ENCODE data around the gene UGT1A3. TPM values are rescaled to one million over a fixed set of nuclear protein-coding genes. Genes with fewer than 3 reads are reported as not detected.

UGT1A3 gene
- total and polyA plus RNA-seq, 4 donors: 7.0 to 61.6 (median 18.2) TPM; not detected in 1

DNA sequence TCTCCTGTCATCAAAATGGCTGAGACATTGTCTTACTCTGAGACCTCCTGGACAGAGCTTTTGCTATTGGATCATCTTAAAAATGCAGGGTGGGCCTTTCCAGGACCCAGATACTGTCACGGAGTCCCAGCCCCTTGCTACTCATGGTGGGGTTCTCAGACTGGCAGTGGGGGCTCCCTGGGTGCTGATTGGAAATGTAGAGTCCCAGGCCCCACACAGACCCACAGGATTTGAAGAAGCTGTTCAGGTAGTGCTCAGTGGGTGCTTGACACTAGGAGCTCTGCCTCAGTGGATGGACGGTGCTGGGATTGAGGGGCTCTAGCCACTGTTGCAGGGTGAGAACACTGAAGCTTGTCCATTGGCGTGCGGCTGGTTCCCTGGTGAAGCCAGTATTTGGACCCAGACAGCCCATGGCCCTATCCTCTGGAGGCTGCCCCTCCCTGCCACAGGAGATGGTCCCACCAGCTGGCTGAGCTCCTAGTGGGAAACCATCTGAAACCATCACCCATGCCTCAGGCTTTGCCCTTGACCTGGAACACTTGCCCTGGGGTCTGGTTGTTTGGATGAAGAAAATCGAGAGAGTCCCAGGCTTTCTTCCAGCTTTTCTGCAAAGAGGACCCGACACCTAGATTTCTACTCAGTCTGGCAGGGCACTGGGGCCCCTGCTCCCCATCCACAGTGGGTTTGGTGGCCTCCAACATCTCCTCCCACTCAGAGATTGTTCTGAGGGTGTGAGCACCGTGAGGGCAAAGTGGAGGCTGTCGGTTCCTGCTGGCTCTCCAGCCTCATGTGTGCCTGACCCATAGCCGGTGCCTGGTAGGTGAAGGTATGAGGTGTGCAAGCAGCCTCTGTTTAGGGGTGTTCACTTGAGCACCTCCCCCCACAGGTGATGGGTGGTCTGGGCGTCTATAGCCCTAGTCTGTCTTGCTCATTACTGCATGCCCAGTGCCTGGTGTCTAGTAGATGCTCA lies 79.4 kb downstream of the UGT1A3 start:
- 82% methylated on average over 10 of the region's 10 CpGs for WGBS
- no peak overlapping the region for H3K4me3 ChIP-seq (ENCODE audit: low read depth in 1 of 3, low read length in 3 of 3)

DNA sequence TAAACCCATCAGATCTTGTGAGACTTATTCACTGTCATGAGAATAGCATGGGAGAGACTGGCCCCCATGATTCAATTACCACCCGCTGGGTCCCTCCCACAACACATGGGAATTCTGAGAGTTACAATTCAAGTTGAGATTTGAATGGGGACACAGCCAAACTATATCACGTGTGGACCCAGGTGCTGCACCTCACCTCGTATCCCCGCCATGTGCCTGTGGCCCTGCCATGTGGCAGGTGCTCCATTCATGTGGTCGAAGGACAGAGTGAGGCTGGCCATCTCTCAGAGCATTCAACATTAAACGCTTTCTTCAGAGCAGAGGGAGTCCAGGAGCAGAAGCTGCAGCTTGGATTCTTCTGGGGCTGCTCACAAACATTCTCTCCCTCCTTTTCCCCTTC lies 81.5 kb downstream of the UGT1A3 start:
- Histone ChIP-seq H3K4me1 (ENCODE audit: control insufficient read depth in 4 of 4, insufficient read depth in 4 of 4, low read length in 3 of 4) (no peaks in the 10 kb centered on the region), H3K4me3 (ENCODE audit: low read depth in 1 of 3, low read length in 3 of 3) (no peak overlapping the region), H3K36me3 (ENCODE audit: control insufficient read depth in 4 of 4, insufficient read depth in 3 of 4, low read depth in 1 of 4, low read length in 3 of 4) (no peaks in the 10 kb centered on the region), H3K27me3 (ENCODE audit: control insufficient read depth in 4 of 4, insufficient read depth in 4 of 4, low read length in 3 of 4) (no peaks in the 10 kb centered on the region), H3K27ac (ENCODE audit: low read depth in 1 of 2, low read length in 2 of 2) (no peak overlapping the region), H3K9ac (ENCODE audit: low read depth in 1 of 2, low read length in 2 of 2) (no peak overlapping the region), H3K9me3 (ENCODE audit: control insufficient read depth in 4 of 4, low read length in 3 of 4) (no peaks in the 10 kb centered on the region)
- TF ChIP-seq RXRA (IDR thresholded peaks at IDR 0.05) (no peak), EGR1 (IDR thresholded peaks at IDR 0.05; ENCODE audit: low read depth in 2 of 2) (no peak), YY1 (IDR thresholded peaks at IDR 0.05) (no peak)
- DNase-seq (ENCODE audit: low spot score): no peak
- 92% methylated on average over 6 of the region's 6 CpGs for WGBS

More for the DNA sequence above, 79.4 kb downstream of the UGT1A3 start:
- TF ChIP-seq CTCF (IDR thresholded peaks at IDR 0.05; ENCODE audit: low read depth, low read length, missing input control): no peak
- no peak for TF ChIP-seq TAF1 (conservative IDR thresholded peaks at IDR 0.05)
- no peak for TF ChIP-seq ZBTB33 (IDR thresholded peaks at IDR 0.05)
- TF ChIP-seq FOXA2 (IDR thresholded peaks at IDR 0.05): no peak
- TF ChIP-seq RAD21 (IDR thresholded peaks at IDR 0.05): no peak
- TF ChIP-seq JUND (IDR thresholded peaks at IDR 0.05): no peak
- TF ChIP-seq HNF4G (IDR thresholded peaks at IDR 0.05): no peak
- TF ChIP-seq YY1 (IDR thresholded peaks at IDR 0.05): no peak
- no peaks in the 10 kb centered on the region for H3K36me3 ChIP-seq (ENCODE audit: control insufficient read depth in 4 of 4, insufficient read depth in 3 of 4, low read depth in 1 of 4, low read length in 3 of 4)
- no peak overlapping the region for H3K9ac ChIP-seq (ENCODE audit: low read depth in 1 of 2, low read length in 2 of 2)
- no peaks in the 10 kb centered on the region for H3K9me3 ChIP-seq (ENCODE audit: control insufficient read depth in 4 of 4, low read length in 3 of 4)
- no peak for DNase-seq (ENCODE audit: low spot score)
- H3K27me3 ChIP-seq (ENCODE audit: control insufficient read depth in 4 of 4, insufficient read depth in 4 of 4, low read length in 3 of 4): no peaks in the 10 kb centered on the region
- H3K27ac ChIP-seq (ENCODE audit: low read depth in 1 of 2, low read length in 2 of 2): no peak overlapping the region
- H3K4me1 ChIP-seq (ENCODE audit: control insufficient read depth in 4 of 4, insufficient read depth in 4 of 4, low read length in 3 of 4): no peaks in the 10 kb centered on the region

GRCh38 chr2:233811087-233811486 lies 82.2 kb downstream of the UGT1A3 start:
- 84% methylated on average over 4 of the region's 4 CpGs for WGBS
- no peaks in the 10 kb centered on the region for H3K4me1 ChIP-seq (ENCODE audit: control insufficient read depth in 4 of 4, insufficient read depth in 4 of 4, low read length in 3 of 4)
- DNase-seq (ENCODE audit: low spot score): no peak
- H3K9ac ChIP-seq (ENCODE audit: low read depth in 1 of 2, low read length in 2 of 2): no peak overlapping the region
- H3K27me3 ChIP-seq (ENCODE audit: control insufficient read depth in 4 of 4, insufficient read depth in 4 of 4, low read length in 3 of 4): no peaks in the 10 kb centered on the region
- H3K9me3 ChIP-seq (ENCODE audit: control insufficient read depth in 4 of 4, low read length in 3 of 4): no peaks in the 10 kb centered on the region
- TF ChIP-seq HNF4G (IDR thresholded peaks at IDR 0.05) (no peak), FOXA1 (IDR thresholded peaks at IDR 0.05) (no peak)
- H3K4me3 ChIP-seq (ENCODE audit: low read depth in 1 of 3, low read length in 3 of 3): no peak overlapping the region
- no peak overlapping the region for H3K27ac ChIP-seq (ENCODE audit: low read depth in 1 of 2, low read length in 2 of 2)
- no peaks in the 10 kb centered on the region for H3K36me3 ChIP-seq (ENCODE audit: control insufficient read depth in 4 of 4, insufficient read depth in 3 of 4, low read depth in 1 of 4, low read length in 3 of 4)

Measured in liver (tissue), 9 donors.